ENCODE measurements around the gene ZNF831. TPM values are rescaled to one million over a fixed set of nuclear protein-coding genes. Genes with fewer than 3 reads are reported as not detected.

The ZNF831 gene
- total and polyA plus RNA-seq, 10 of the 15 experiments (the other 5 are each of a cell fraction or from before 2014, with no cell fraction given) = 0.01 to 0.97 (median 0.23) TPM

DNA sequence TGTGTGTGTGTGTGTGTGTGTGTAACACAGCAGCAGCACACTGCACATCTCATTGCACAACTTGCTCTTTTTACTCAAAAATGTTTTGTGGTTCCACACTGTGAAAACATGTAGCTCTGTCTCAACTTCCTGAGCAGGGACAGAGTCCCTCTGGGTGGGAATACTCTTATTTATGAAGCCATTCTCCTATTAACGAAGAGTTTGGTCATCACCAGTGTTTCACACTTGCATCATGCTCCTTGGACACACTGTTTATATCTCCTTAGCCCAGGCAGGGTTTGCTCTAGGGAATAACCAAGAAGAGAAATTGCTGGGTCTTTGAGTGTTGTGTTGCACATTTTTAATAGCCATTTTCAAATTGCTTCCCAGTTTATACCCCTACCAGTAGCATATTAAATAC is 53.6 kb downstream of the ZNF831 start:
- Histone ChIP-seq H2AFZ (ENCODE audit: control insufficient read depth, low read depth, low read length) (no peak overlapping the region), H3K27ac (ENCODE audit: control insufficient read depth, insufficient read depth) (no peak overlapping the region), H3K27me3 (replicated peaks in 1 of 2; ENCODE audit: control insufficient read depth in 2 of 2, insufficient read depth in 2 of 2, low read length in 1 of 2) (peaks cover 2 to 5% of the 10 kb centered on the region in 2 experiments; a peak in 3 of 4 replicates), H3K79me2 (ENCODE audit: control insufficient read depth, insufficient read depth, low read length) (no peaks in the 10 kb centered on the region), H3K9me3 (replicated peaks; ENCODE audit: control insufficient read depth, insufficient read depth, low read length) (no peaks in the 10 kb centered on the region), H3K36me3 (ENCODE audit: control insufficient read depth in 2 of 2, insufficient read depth in 2 of 2, low read length in 1 of 2) (no peaks in the 10 kb centered on the region), H3K9ac (ENCODE audit: control insufficient read depth, insufficient read depth, low read length) (no peak overlapping the region), H3K4me3 (no peak overlapping the region), H3K4me1 (ENCODE audit: control insufficient read depth, insufficient read depth, low read length) (no peaks in the 10 kb centered on the region), H4K20me1 (ENCODE audit: control insufficient read depth, insufficient read depth) (no peaks in the 10 kb centered on the region), H3K4me2 (ENCODE audit: control insufficient read depth, insufficient read depth) (no peak overlapping the region)
- in situ Hi-C loops (cut with MboI) = no loop called here
- intact Hi-C loops (cut with micrococcal nuclease; ENCODE audit: unreplicated experiment) = no loop called here
- POLR2A ChIA-PET = no interaction called here
- TF ChIP-seq, protein P1, sequence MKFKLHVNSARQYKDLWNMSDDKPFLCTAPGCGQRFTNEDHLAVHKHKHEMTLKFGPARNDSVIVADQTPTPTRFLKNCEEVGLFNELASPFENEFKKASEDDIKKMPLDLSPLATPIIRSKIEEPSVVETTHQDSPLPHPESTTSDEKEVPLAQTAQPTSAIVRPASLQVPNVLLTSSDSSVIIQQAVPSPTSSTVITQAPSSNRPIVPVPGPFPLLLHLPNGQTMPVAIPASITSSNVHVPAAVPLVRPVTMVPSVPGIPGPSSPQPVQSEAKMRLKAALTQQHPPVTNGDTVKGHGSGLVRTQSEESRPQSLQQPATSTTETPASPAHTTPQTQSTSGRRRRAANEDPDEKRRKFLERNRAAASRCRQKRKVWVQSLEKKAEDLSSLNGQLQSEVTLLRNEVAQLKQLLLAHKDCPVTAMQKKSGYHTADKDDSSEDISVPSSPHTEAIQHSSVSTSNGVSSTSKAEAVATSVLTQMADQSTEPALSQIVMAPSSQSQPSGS (IDR thresholded peaks at IDR 0.05; ENCODE audit: low read length) = no peak
- no peak for TF ChIP-seq E4F1 (IDR thresholded peaks at IDR 0.05; ENCODE audit: borderline replicate concordance, partially characterized antibody)
- SMC1A ChIA-PET (ENCODE audit: uncharacterized antibody, unreplicated experiment) = interaction anchor here (1.4 kb wide), 1 partner anchor 347 kb away, joined by 3 read pairs; no protein-coding TSS in a partner anchor
- no TSS peak for BruUV-seq (replicated peaks)
- RAD21 ChIA-PET (ENCODE audit: unreplicated experiment) = no interaction called here
- 0% methylated on average over 1 of the region's 1 CpG for WGBS (ENCODE audit: insufficient coverage, insufficient replicate concordance, low lambda C conversion rate, missing lambda C conversion rate)
- FAIRE-seq (no peak), DNase-seq (ENCODE audit: low read depth, low spot score) (no peak), ATAC-seq (no peak)
- CTCF ChIA-PET = interaction anchor here (1.0 kb wide), 1 partner anchor 144 kb away, joined by 3 read pairs; no protein-coding TSS in a partner anchor

All from GM12878 (cell line).